GM21423 (cell line): ENCODE measurements around the gene PRPS1L1.

Experiments used
- ATAC-seq: cut with Tn5 transposase; IDR thresholded peaks from one replicate; pipeline ENCODE4 v1.9.1; 2021; ENCODE audit warnings: mild to moderate bottlenecking, moderate library complexity; ENCODE audit not compliant: unreplicated experiment

Gene PRPS1L1

GRCh38 chr7:18016547-18017444, 10.8 kb downstream of the PRPS1L1 start:
- ATAC-seq = no peak

GRCh38 chr7:18013936-18014335, 13.7 kb downstream of the PRPS1L1 start:
- no peak for ATAC-seq

GRCh38 chr7:18004372-18004771, 23.3 kb downstream of the PRPS1L1 start:
- ATAC-seq = no peak

DNA sequence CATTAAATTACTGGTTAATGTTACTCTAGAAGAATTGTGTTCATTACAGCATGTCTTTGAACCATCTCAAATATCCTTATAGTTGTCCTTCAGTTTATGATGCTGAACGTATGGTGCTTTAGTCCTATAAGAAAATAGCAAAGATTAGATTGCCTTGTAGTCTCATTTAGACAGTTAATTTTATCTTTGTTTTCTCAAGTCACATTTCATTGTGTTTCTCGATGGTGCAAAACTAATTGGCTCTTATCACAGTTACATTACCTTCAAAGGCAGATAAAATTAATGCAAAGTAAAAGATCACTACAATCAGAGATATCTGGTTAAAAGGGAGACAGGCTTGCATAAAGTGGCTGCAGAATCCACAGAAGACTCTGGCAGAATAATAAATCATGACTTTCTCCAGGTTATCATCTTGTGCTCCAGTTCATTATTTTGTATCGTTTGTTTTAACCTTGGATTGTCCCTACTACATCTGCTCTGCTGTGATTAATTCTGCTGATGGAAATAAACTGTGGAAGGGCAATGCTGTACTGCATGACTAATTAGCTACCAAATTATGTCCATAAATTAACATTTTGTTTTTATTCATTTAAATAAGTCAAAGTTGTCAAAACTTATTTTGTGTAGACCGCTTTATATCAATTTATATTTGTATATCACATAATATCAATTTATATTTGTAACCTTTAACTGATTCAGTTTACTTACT, 24.2 kb downstream of the PRPS1L1 start:
- no peak for ATAC-seq

DNA sequence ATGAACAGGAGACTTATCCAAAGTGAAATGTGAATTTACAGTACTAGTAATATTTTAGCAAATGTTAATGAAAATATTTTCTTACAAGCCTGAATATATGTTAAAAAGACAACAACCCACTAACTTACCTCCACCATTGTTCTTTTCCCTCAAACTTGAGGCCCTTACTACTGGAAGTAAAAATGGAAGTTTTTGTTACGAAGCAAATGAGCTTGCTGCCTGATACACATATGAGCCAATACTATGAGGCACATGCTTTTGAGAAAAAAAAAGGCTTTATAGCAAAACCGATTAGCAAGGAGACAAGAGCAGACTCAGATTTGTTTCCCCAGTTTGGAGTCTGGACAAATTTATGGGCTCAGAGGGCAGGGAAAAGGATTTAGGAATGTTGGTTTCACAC, 29.0 kb downstream of the PRPS1L1 start:
- ATAC-seq = no peak

GRCh38 chr7:17996442-17997223, 31.0 kb downstream of the PRPS1L1 start:
- ATAC-seq = no peak

- no peak for ATAC-seq
Measured at GRCh38 chr7:17996040-17996439, 31.6 kb downstream of the PRPS1L1 start.

DNA sequence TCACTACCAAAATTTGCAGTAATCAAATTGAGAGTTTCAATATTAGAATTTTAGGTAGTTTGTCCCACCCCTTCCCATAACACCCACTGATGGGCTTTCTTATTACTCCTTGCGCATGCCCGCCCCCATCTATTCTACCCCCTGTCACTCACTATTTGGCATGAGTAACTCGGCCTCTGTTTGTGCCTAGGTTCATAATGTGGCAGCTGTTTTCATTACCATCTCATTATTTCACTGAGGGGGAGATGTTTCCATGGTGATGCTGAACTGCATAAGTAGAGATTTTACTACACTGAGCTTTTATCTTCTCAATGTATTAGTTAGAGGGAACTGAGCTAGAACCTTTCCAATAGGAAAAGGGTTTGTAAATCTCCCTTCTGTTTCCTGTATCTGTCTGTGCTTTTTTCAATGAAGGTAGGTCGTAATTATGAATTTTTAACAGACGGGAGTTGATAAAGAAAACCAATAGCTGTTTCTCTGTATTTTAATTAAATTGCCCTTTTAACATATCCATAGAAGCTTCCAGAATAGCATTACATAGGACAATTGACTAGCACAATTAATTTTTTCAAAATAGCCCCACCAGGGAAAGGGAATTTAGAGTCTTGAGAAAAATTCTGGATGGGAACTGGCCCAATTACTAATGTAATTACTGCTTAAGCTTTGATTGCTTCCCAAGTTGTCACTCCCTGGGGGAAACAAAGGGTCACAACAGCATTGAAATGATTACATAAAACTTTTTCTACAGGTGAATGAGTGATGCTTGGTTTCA, 33.4 kb downstream of the PRPS1L1 start:
- no peak for ATAC-seq

- no peak for ATAC-seq
Measured at GRCh38 chr7:17991866-17992648, 35.6 kb downstream of the PRPS1L1 start.

DNA sequence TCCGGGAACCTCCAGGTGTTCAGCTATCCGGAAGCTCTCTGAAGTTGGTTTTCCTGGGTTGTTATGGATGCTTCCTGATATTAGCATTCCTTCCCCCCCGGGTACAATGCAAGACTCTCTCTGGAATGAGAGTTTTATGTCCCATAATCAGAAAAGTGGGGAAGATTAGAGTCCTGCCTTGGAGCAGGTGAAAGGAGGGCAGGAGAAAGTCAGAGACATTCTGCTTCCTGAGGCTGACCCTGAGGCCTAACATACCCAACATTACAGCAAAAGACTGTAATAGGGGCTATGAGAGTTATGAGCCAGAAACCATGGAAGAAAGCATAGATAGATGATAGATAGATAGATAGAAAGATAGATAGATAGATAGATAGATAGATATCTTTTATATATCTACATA, 36.9 kb downstream of the PRPS1L1 start:
- ATAC-seq = no peak

DNA sequence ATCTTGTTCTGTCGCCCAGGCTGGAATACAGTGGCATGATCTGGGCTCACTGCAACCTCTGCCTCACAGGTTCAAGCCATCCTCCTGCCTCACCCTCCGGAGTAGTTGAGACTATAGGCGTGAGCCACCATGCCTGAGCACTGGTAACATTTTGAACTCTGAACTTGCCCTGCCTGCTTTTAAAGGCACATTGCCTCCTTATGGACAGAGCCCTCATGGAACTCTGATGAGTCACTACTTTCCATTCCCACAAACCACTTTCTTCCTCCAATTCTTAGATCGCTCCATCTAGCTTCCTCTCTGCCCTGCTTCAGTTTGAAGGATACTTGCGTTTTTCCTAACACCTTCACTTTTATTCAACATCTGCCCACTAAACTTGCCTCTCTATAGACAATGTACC, 38.1 kb downstream of the PRPS1L1 start:
- ATAC-seq = no peak

- no peak for ATAC-seq
Measured at GRCh38 chr7:17988858-17989257, 38.8 kb downstream of the PRPS1L1 start.

- ATAC-seq = no peak
Measured at GRCh38 chr7:17988141-17988540, 39.5 kb downstream of the PRPS1L1 start.

DNA sequence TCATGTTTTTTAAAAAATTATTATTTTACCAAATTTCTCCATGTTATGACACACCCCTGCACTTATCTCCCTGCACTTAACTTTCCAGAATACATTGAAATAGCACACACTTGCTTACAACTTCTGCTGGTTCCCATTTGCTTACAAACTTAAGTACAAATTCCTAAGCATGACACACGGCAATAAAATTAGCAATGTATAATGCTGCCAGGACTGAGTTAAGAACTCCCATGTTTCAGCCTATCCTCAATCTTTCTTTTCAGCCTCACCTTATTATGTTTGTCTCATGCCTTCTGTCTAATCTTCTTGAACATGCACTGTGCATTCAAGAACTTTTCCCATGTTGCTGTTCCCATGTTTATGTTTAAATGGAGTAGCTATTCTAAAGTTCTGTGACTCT, 40.8 kb downstream of the PRPS1L1 start:
- no peak for ATAC-seq

GRCh38 chr7:17985473-17986239, 42.0 kb downstream of the PRPS1L1 start:
- no peak for ATAC-seq

DNA sequence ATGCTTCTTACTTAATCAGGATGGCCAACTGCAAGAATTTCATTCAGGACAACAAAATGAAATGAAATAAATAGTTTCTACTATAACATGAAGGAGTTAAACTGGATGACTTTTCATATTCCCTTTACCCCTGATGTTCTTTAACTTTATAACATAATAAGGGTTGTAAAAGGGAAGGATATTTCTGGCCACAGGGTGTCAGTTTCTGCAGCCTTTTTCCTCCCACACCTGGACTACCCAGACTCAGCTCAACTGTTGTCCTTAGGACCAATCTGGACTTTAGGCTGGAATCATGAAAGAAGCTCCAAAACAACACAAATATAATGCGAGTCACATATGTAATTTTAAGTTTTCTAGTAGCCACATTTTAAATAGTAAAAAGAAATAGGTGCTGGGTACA, 43.4 kb downstream of the PRPS1L1 start:
- no peak for ATAC-seq

DNA sequence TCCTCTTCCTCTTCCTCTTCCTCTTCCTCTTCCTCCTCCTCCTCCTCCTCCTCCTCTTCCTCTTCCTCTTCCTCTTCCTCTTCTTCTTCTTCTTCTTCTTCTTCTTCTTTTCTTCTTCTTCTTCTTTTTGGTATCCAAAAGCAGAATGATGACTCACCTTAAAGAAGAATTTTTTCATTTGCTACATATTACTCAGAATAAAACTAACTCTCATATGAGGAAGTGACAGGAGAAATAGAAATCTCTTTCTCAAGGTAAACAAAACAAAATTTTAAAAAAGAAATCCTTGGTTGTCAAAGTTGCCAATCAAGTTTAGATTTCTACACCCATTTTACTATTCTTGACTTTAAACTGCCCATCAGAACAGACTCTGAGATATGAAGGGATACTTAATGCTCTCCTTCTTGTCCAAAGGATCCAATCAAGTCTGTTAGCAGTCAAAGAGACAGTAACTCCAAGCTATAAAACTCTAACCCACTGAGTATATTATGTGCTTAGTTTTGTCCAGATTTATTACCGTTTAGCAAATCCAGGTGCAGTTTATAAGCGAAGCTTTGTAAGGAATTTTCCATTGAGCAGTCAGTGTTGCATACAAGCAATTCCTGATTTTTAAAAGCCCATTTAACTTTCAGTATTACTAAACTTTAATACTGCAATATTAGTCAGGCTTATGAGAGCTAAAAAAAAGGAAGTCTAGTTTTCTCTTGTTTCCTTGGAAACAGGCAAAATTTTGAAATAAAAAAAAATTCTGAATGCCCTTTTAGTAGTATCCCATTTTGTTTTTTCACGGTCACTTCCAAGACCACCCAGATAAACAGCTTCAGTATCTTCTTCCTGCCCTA, 44.2 kb downstream of the PRPS1L1 start:
- ATAC-seq = no peak

DNA sequence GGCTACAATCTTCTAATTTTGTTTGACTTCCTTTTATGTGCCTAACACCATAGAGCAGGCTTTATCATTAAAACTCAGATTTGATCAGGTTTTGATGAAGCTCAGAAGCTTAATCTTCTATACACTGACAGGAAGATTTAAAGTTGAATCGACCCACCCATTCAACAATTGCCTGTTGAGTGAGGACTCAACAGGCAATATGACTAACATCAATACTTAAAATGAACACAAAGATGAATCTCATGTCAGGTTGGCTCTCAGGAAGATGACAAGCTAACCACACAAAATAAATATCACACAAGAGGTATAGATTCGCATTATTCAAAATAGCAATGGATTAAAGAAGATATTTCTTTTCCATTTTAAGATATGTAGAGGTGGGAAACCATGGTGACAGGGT, 50.7 kb downstream of the PRPS1L1 start:
- no peak for ATAC-seq
